ENCODE results near the gene TUBB4B. TPM values are rescaled to one million over a fixed set of nuclear protein-coding genes. Genes with fewer than 3 reads are reported as not detected.

The TUBB4B gene
- total and polyA plus RNA-seq, 2 experiments from 2014 or later = 159 to 373 TPM

DNA sequence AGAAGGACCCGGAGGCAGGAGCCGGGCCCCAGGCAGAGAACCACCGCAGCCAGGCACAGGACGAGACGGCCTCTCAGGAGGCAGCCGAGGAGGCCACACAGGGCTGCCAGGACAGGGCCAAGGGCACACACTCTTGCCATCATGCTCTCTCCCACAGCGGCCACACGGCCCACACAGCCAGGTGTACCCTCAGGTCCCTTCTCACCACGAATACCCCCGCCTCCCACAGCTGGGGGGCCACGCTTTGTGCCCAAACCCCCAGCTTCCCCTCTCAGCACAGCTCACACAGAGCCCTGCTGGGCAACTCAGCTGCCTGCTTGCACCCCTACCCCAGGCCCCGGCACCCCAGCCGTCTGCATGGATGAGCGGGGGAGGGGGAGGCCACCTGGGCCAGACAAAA is 47.3 kb upstream of the TUBB4B start:
- no peaks in the 10 kb centered on the region for H4K20me1 ChIP-seq (ENCODE audit: insufficient read depth)
- no peak for TF ChIP-seq EZH2 (IDR thresholded peaks at IDR 0.05; ENCODE audit: insufficient read depth, poor library complexity, severe bottlenecking)
- TF ChIP-seq EZH2phosphoT487 (IDR thresholded peaks at IDR 0.05; ENCODE audit: insufficient read depth, low read depth) = no peak
- no peak overlapping the region for H3K9ac ChIP-seq
- H3K79me2 ChIP-seq (ENCODE audit: insufficient read depth) = peaks cover 89% of the 10 kb centered on the region
- no peaks in the 10 kb centered on the region for H3K27me3 ChIP-seq (replicated peaks; ENCODE audit: insufficient read depth)
- 79 to 80% methylated on average over 11 to 14 of the region's 14 CpGs for WGBS, 2 experiments (ENCODE audit: low coverage in 1 of 2, low lambda C conversion rate in 2 of 2, missing lambda C conversion rate in 2 of 2)
- H3K36me3 ChIP-seq (ENCODE audit: low read depth) = no peaks in the 10 kb centered on the region
- H3K9me3 ChIP-seq (ENCODE audit: low read depth) = no peaks in the 10 kb centered on the region
- no peak overlapping the region for H3K27ac ChIP-seq
- H3K4me2 ChIP-seq (ENCODE audit: unreplicated experiment) = no peak overlapping the region
- H3K4me1 ChIP-seq (ENCODE audit: insufficient read depth) = peaks cover 14% of the 10 kb centered on the region
- no peaks in the 10 kb centered on the region for H3K9me2 ChIP-seq (ENCODE audit: insufficient read depth)
- in situ Hi-C loops (cut with MboI) = no loop called here
- H2AFZ ChIP-seq = no peak overlapping the region
- DNase-seq = no peak
- H3F3A ChIP-seq (ENCODE audit: insufficient read depth) = peaks cover 10% of the 10 kb centered on the region
- H3K4me3 ChIP-seq = no peak overlapping the region

DNA sequence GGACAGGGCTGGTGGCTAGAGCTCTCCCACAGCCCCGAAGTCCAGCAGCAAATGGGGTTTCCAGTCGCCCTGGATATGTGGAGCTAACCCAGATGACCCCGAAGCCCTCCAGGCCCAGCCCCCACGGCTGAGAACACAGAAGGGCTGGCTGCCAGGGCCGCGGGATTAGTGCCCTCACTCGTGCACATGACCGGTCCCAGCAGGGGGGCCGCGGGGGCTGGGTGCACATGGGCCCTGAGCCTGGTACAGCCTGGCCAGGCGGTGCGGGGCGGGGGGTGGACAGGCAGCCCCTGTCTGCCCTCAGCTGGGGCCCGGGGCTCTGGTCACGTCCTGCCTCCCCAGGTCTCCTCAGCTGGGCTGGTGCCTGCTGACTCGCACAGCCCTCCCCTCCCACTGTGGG is 46.7 kb upstream of the TUBB4B start:
- no peak overlapping the region for H3K4me2 ChIP-seq (ENCODE audit: unreplicated experiment)
- H3K27ac ChIP-seq = no peak overlapping the region
- H4K20me1 ChIP-seq (ENCODE audit: insufficient read depth) = no peaks in the 10 kb centered on the region
- H3K9me2 ChIP-seq (ENCODE audit: insufficient read depth) = no peaks in the 10 kb centered on the region
- 70 to 72% methylated on average over 10 of the region's 16 CpGs for WGBS, 2 experiments (ENCODE audit: low coverage in 1 of 2, low lambda C conversion rate in 2 of 2, missing lambda C conversion rate in 2 of 2)
- no peak overlapping the region for H3K4me3 ChIP-seq
- no peak overlapping the region for H3K9ac ChIP-seq
- no peaks in the 10 kb centered on the region for H3K36me3 ChIP-seq (ENCODE audit: low read depth)
- DNase-seq = no peak
- no peaks in the 10 kb centered on the region for H3K27me3 ChIP-seq (replicated peaks; ENCODE audit: insufficient read depth)
- H3K79me2 ChIP-seq (ENCODE audit: insufficient read depth) = peaks cover 94% of the 10 kb centered on the region
- no peak overlapping the region for H2AFZ ChIP-seq
- peaks cover 16% of the 10 kb centered on the region for H3K4me1 ChIP-seq (ENCODE audit: insufficient read depth)
- in situ Hi-C loops (cut with MboI) = no loop called here
- peaks cover 8% of the 10 kb centered on the region for H3F3A ChIP-seq (ENCODE audit: insufficient read depth)
- H3K9me3 ChIP-seq (ENCODE audit: low read depth) = no peaks in the 10 kb centered on the region
- TF ChIP-seq EZH2 (IDR thresholded peaks at IDR 0.05; ENCODE audit: insufficient read depth, poor library complexity, severe bottlenecking) = no peak

DNA sequence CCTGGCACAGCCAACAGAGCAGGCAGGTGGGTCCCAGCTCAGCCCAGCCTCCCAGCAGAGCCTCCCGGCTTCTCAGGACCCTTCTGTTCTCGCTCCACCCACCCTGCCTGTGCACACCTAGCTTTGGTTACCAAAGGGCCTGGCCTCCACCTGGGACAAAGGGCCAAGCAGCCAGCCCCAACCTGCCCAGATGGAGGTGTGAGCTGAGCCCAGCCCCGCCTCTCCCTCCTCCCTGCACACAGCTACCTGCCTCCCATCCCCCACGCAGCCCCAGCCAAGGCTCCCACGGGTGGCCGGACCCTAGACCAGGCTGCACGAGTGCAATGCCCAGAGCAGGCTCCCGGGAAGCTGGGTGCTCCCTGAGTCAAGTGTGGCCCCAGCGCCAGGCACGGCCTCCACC is 46.2 kb upstream of the TUBB4B start:
- no peaks in the 10 kb centered on the region for H3K36me3 ChIP-seq (ENCODE audit: low read depth)
- 68 to 81% methylated on average over 10 of the region's 10 CpGs for WGBS, 2 experiments (ENCODE audit: low coverage in 1 of 2, low lambda C conversion rate in 2 of 2, missing lambda C conversion rate in 2 of 2)
- H3K9ac ChIP-seq = no peak overlapping the region
- TF ChIP-seq EZH2 (IDR thresholded peaks at IDR 0.05; ENCODE audit: insufficient read depth, poor library complexity, severe bottlenecking) = no peak
- no peak for TF ChIP-seq EZH2phosphoT487 (IDR thresholded peaks at IDR 0.05; ENCODE audit: insufficient read depth, low read depth)
- peaks cover 11% of the 10 kb centered on the region for H3K4me1 ChIP-seq (ENCODE audit: insufficient read depth)
- no peak for DNase-seq
- H3K9me2 ChIP-seq (ENCODE audit: insufficient read depth) = no peaks in the 10 kb centered on the region
- no peak overlapping the region for H2AFZ ChIP-seq
- H3K4me3 ChIP-seq = no peak overlapping the region
- peaks cover 93% of the 10 kb centered on the region for H3K79me2 ChIP-seq (ENCODE audit: insufficient read depth)
- in situ Hi-C loops (cut with MboI) = no loop called here
- no peak overlapping the region for H3K4me2 ChIP-seq (ENCODE audit: unreplicated experiment)
- H3F3A ChIP-seq (ENCODE audit: insufficient read depth) = peaks cover 3% of the 10 kb centered on the region
- H4K20me1 ChIP-seq (ENCODE audit: insufficient read depth) = no peaks in the 10 kb centered on the region
- H3K27me3 ChIP-seq (replicated peaks; ENCODE audit: insufficient read depth) = no peaks in the 10 kb centered on the region
- no peak overlapping the region for H3K27ac ChIP-seq
- no peaks in the 10 kb centered on the region for H3K9me3 ChIP-seq (ENCODE audit: low read depth)

DNA sequence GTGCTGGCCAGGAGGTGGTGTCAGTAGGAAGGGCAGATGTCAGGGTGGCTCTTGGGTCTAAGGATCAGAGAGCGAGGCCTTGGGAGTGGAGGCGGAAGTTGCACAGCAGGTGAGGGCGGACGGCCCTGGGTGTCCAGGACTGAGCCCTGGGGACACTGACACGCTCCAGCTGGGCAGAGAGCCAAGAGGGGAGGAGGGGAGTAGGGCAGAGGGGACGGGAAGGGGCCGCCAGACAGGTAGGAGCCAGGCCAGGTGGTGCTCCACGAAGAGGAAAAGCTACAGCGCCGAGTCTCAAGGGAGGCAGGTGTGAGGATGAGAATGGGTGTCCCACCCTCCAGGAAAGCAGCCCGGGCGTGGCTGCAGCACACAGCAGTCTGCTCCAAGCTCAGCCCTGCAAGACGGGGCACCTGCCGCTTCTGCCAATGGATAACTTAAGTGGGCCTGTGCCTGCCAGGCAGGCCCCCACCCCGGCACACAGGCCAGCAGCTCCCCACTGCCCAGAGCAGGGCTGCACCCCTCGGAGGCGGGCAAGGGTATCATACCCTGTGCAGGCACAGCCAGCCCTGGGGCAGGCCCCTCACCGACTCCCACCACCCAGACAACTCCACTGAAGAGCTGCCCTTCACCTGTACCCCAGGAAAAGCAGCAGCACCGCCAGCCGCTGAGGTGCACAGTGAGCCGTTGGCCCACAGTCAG is 45.4 kb upstream of the TUBB4B start:
- Histone ChIP-seq H3K4me2 (ENCODE audit: unreplicated experiment) (no peak overlapping the region), H3K27me3 (replicated peaks; ENCODE audit: insufficient read depth) (no peaks in the 10 kb centered on the region), H3K9me3 (ENCODE audit: low read depth) (no peaks in the 10 kb centered on the region), H4K20me1 (ENCODE audit: insufficient read depth) (no peaks in the 10 kb centered on the region), H3K79me2 (ENCODE audit: insufficient read depth) (peaks cover 86% of the 10 kb centered on the region), H3K4me3 (no peak overlapping the region), H3K4me1 (ENCODE audit: insufficient read depth) (0 out of 2 replicates have a peak, but pooled peaks cover 9% of the 10 kb centered on the region), H3K9me2 (ENCODE audit: insufficient read depth) (no peaks in the 10 kb centered on the region), H3K27ac (no peak overlapping the region), H2AFZ (no peak overlapping the region), H3F3A (ENCODE audit: insufficient read depth) (no peaks in the 10 kb centered on the region), H3K9ac (no peak overlapping the region), H3K36me3 (ENCODE audit: low read depth) (no peaks in the 10 kb centered on the region)
- TF ChIP-seq EZH2 (IDR thresholded peaks at IDR 0.05; ENCODE audit: insufficient read depth, poor library complexity, severe bottlenecking) (no peak), EZH2phosphoT487 (IDR thresholded peaks at IDR 0.05; ENCODE audit: insufficient read depth, low read depth) (no peak)
- in situ Hi-C loops (cut with MboI) = no loop called here
- no peak for DNase-seq
- 88 to 91% methylated on average over 15 to 19 of the region's 21 CpGs for WGBS, 2 experiments (ENCODE audit: low coverage in 1 of 2, low lambda C conversion rate in 2 of 2, missing lambda C conversion rate in 2 of 2)
